ENCODE results near the gene HDAC11.

HDAC11 gene

DNA sequence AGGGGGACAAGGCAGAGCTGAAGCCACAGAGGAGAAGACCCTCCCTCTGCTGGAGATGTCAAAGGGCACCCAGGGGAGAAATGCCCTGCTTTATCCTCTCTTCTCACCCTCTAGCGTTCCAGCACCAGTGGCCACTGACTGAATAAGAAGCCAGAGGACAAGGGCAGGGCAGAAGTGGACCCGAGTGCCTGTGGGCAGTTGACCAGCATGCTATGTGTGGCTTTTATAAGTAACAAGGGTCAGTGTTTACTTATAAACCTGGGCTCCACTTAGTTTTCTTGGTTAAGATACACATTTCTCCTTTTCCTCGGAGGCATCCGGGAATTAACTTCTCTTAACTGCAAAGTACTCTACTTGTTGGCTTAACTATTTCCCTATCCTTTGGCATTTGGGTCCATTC, 13.3 kb upstream of the HDAC11 start:
- DNase-seq (ENCODE audit: low read depth) = no peak
- TF ChIP-seq, protein P1, sequence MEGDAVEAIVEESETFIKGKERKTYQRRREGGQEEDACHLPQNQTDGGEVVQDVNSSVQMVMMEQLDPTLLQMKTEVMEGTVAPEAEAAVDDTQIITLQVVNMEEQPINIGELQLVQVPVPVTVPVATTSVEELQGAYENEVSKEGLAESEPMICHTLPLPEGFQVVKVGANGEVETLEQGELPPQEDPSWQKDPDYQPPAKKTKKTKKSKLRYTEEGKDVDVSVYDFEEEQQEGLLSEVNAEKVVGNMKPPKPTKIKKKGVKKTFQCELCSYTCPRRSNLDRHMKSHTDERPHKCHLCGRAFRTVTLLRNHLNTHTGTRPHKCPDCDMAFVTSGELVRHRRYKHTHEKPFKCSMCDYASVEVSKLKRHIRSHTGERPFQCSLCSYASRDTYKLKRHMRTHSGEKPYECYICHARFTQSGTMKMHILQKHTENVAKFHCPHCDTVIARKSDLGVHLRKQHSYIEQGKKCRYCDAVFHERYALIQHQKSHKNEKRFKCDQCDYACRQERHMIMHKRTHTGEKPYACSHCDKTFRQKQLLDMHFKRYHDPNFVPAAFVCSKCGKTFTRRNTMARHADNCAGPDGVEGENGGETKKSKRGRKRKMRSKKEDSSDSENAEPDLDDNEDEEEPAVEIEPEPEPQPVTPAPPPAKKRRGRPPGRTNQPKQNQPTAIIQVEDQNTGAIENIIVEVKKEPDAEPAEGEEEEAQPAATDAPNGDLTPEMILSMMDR (IDR thresholded peaks at IDR 0.05; ENCODE audit: low read depth, low read length, missing control alignments) = no peak
- in situ Hi-C loops (cut with HindIII; ENCODE audit: low sequenced_read_pairs) = loop anchor here (25.0 kb wide), 1 partner anchor 379 kb away; no protein-coding TSS in a partner anchor
- no peak overlapping the region for H3K4me3 ChIP-seq (ENCODE audit: low read depth, low read length)

DNA sequence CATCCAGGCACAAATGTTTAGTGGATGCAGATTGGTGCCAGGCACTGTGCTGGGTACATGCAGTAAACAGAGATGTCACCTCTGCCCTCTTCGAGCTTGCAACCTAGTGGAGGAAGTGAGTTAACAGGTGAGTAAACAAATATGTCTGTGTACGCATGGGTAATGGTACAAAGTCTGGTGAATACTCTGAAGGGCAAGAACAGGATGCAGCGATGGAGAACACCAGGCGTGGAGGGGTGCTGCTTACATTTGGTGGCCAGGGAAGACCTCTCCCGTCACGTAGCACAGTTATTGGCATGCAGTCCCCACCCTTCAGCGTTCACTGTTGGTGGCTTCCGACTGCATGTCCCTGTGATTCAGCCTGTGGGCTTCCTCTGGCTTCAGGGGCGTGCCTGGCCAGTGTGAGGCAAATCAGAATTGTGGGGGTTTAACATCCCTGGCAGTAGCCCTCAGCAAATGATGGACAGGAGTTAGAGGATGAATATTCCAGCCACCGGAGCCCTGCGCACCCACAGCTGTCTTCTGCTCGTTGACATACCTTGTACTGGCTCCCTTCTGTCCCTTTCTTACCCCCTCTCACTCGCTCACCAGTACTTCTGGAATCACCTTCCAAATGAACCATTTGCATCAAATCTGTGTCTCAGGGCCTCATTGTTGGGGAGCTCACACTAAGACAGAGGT, 9.1 kb upstream of the HDAC11 start:
- no peak overlapping the region for H3K4me3 ChIP-seq (ENCODE audit: low read depth, low read length)
- no peak for DNase-seq (ENCODE audit: low read depth)
- TF ChIP-seq, protein P1 (IDR thresholded peaks at IDR 0.05; ENCODE audit: low read depth, low read length, missing control alignments) = no peak
- in situ Hi-C loops (cut with HindIII; ENCODE audit: low sequenced_read_pairs) = loop anchor here (25.0 kb wide), 1 partner anchor 384 kb away; no protein-coding TSS in a partner anchor

DNA sequence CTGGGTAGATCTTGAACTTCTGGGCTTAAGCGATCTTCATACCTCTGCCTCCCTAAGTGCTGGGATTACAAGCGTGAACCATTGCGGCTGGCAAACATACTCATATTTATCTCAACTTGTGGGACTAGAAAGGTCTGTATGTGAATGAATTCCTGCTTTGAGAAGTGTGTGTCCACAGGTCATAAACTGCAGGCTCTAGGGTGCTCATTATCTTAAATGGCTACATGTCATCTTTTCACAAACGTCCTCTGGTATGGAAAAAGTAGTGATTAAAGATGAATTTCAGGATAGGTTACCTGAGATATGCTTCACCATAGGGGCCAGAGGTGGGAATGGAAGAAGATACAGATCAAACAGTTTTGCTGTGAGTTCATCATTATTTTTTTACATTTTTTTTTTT, 7.8 kb upstream of the HDAC11 start:
- TF ChIP-seq, protein P1 (IDR thresholded peaks at IDR 0.05; ENCODE audit: low read depth, low read length, missing control alignments) = no peak
- in situ Hi-C loops (cut with HindIII; ENCODE audit: low sequenced_read_pairs) = loop anchor here (25.0 kb wide), 1 partner anchor 385 kb away; no protein-coding TSS in a partner anchor
- no peak overlapping the region for H3K4me3 ChIP-seq (ENCODE audit: low read depth, low read length)
- no peak for DNase-seq (ENCODE audit: low read depth)

DNA sequence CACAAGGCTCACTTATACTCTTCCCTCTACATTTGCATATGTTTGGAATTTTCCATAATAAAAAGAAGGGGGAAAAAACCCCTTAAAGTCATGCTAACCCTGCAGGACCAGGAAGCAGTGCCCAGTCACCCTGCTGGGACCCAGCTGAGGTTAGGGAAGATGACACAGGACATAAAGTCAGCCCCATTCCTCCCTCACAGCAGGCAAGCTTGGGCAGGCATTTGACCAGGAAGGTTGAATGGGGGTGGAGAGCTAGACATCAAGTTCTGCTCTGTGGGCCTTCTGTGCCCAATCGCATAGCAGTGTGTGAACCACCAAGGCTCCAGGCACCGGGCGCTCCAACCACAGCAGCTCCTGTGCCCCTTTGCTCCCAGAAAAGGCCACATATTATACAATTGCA, 7.1 kb upstream of the HDAC11 start:
- H3K4me3 ChIP-seq (ENCODE audit: low read depth, low read length) = no peak overlapping the region
- in situ Hi-C loops (cut with HindIII; ENCODE audit: low sequenced_read_pairs) = loop anchor here (25.0 kb wide), 1 partner anchor 386 kb away; no protein-coding TSS in a partner anchor
- TF ChIP-seq, protein P1 (IDR thresholded peaks at IDR 0.05; ENCODE audit: low read depth, low read length, missing control alignments) = no peak
- DNase-seq (ENCODE audit: low read depth) = no peak

DNA sequence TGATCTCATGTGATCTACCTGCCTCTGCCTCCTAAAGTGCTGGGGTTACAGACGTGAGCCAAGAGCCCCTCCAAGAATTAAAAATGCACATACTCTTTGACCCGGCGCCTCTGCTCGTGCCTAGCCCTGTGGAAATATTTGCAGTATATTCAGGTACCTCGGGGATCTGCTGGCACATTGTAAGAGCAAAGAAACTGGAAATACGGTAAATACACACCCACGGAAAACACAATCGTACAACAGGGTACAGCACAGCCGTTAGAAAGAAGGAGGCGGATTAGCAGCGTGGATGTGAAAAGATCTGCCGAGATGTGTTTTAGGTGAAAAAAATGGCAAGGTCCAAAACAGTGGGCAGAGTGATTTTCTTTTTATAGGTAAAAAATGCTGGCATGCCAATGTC, 6.1 kb upstream of the HDAC11 start:
- TF ChIP-seq, protein P1 (IDR thresholded peaks at IDR 0.05; ENCODE audit: low read depth, low read length, missing control alignments) = no peak
- in situ Hi-C loops (cut with HindIII; ENCODE audit: low sequenced_read_pairs) = loop anchor here (25.0 kb wide), 1 partner anchor 387 kb away; no protein-coding TSS in a partner anchor

DNA sequence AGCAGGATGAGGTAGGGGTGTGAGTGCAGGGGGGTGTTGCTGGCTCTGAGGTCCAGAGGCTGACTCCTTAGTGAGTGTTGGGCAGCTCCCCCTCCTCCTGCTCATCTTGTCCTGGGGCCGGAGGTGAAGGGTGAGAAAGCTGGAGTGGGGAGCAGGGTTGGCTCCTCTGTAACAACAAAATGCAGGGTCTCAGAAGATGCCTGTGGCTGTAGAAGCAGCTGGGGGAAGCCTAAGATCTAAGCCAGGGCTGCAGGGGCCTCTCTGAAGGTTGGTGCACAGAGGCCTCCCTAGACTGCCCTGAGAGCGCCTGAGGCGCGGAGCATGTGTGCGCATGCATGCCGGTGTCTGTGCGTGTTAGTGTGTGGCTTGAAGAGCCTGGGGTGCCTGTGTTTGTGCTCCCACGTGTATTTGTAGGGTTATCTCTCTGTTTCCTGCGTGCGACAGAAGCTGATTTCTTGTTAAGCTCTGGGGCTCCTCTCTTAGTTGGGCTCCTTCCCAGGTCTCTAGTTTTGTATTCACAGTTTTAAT, 5.3 kb upstream of the HDAC11 start:
- no peak overlapping the region for H3K4me3 ChIP-seq (ENCODE audit: low read depth, low read length)
- in situ Hi-C loops (cut with HindIII; ENCODE audit: low sequenced_read_pairs) = loop anchor here (25.0 kb wide), 1 partner anchor 388 kb away; no protein-coding TSS in a partner anchor
- TF ChIP-seq, protein P1 (IDR thresholded peaks at IDR 0.05; ENCODE audit: low read depth, low read length, missing control alignments) = no peak
- no peak for DNase-seq (ENCODE audit: low read depth)

More for the DNA sequence above, 6.1 kb upstream of the HDAC11 start:
- no peak overlapping the region for H3K4me3 ChIP-seq (ENCODE audit: low read depth, low read length)
- DNase-seq (ENCODE audit: low read depth) = no peak

All from astrocyte of the cerebellum (primary cell).